GM12892 (cell line): Measurements from ENCODE around the gene TNFRSF12A.

ENCODE experiments used
- POLR2A ChIP-seq: IDR thresholded peaks from 2 replicates; pipeline ENCODE4 v1.6.1; 2011; ENCODE audit warnings: low read depth, low read length, control low read depth
- POLR2AphosphoS5 ChIP-seq: IDR thresholded peaks from 2 replicates; pipeline ENCODE4 v1.6.1; 2011; ENCODE audit warnings: low read depth, low read length, control low read depth
- TAF1 ChIP-seq: IDR thresholded peaks from 2 replicates; pipeline ENCODE4 v1.6.1; 2011; ENCODE audit warnings: low read depth, mild to moderate bottlenecking, control low read depth, low read length, borderline replicate concordance

- no peak for TF ChIP-seq POLR2AphosphoS5
- no peak for TF ChIP-seq TAF1
- TF ChIP-seq POLR2A, result no peak
Measured at GRCh38 chr16:3070608-3071111, 50.5 kb downstream of the TNFRSF12A start.
